ENCODE results near the gene STOM.

Gene STOM

GRCh38 chr9:121321016-121321503 lies 49.0 kb downstream of the STOM start:
- DNase-seq (ENCODE audit: low read depth) = no peak

GRCh38 chr9:121319383-121319780 lies 50.7 kb downstream of the STOM start:
- DNase-seq (ENCODE audit: low read depth) = no peak

DNA sequence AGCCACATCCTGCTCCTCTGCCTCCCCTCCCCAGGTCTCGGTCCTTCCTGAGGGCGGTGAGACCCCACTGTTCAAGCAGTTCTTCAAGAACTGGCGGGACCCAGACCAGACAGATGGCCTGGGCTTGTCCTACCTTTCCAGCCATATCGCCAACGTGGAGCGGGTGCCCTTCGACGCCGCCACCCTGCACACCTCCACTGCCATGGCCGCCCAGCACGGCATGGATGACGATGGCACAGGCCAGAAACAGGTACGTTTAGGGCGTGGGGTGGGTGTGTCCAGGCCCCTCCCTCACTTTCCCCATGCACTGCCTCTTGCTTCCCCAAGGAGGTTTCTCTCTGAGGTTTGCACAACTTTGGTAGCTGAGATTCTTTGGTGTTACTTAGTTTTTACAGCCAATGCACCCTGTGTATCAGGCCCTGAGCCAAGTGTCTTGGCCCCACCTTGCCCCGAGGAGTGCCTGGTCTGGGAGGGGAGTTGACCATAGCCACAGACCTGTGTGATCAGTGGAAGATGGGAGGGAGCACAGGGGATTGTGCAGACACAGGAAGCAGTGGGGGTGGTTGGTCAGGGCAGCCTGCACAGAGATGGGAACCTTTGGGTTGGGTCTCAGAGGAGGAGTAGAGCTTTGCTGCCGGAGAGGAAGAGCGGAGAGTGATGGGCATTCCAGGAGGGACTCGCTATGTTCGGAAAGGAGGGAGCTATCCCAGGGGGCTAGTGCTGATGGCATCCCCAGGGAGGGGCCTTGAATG lies 51.2 kb downstream of the STOM start:
- DNase-seq (ENCODE audit: low read depth) = no peak

GRCh38 chr9:121317737-121318630 lies 52.1 kb downstream of the STOM start:
- DNase-seq (ENCODE audit: low read depth) = no peak

DNA sequence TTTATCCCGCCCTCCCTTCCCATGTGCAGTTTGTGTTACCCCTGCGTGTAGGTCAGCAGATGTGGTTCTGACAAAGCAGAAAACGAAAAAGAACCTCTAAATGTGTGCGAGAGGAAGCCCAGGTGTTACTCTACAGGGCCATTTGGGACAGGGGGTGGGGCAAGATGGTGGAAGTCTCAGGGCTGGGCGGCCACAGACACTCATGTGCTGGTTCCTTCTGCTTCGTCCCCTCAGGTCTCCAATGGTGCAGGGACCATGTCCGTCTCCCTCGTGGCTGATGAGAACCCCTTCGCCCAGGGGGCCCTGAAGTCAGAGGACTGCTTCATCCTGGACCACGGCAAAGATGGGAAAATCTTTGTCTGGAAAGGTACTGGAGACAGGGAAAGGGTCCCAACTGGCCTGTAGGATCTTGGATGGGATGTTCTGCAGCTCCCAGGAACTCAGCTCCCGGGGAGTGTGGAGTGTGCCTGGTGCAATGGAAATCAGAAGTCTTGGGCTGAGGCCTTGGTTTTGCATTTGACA lies 53.1 kb downstream of the STOM start:
- DNase-seq (ENCODE audit: low read depth) = no peak

DNA sequence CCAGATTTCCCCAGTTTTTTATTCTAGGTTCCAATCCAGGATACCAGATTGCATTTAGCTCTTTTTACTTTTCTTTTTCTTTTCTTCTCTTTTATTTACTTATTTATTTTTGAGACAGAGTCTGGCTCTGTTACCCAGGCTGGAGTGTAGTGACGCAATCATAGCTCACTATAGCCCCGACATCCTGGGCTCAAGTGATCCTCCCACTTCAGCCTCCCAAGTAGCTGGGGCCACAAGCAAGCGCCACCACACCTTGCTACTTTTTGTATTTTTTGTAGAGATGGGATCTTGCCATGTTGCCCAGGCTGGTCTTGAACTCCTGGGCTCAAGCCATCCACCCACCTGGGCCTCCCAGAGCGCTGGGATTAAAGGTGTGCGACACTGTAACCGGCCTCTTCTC lies 53.7 kb downstream of the STOM start:
- no peak for DNase-seq (ENCODE audit: low read depth)

GRCh38 chr9:121313458-121314152 lies 56.4 kb downstream of the STOM start:
- DNase-seq (ENCODE audit: low read depth) = no peak

DNA sequence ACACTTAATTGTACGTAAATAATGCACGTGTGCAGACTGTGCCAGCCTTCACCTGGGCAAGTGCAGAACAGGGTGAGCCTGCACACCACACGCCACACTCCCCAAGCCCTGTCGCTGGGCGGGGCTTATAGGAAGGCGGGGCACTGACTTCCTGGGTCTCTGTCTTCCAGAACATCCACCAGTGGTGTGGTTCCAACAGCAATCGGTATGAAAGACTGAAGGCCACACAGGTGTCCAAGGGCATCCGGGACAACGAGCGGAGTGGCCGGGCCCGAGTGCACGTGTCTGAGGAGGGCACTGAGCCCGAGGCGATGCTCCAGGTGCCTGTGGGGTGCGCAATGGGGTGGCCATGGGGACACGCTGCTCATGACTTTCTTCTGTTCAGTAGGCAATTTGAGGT lies 57.9 kb downstream of the STOM start:
- no peak for DNase-seq (ENCODE audit: low read depth)

DNA sequence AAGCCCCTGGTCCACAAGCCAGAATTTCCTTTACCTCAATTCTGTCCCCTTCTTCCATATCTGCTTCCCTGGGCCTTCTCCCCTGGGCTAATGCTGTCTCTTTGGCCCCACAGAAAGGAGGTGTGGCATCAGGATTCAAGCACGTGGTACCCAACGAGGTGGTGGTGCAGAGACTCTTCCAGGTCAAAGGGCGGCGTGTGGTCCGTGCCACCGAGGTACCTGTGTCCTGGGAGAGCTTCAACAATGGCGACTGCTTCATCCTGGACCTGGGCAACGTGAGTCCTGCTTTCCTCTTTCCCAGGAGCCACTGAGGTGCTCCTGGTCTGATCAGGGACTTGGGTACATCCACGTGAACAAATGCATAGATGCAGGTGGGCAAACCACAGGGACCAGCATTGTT lies 59.5 kb downstream of the STOM start:
- no peak for DNase-seq (ENCODE audit: low read depth)

DNA sequence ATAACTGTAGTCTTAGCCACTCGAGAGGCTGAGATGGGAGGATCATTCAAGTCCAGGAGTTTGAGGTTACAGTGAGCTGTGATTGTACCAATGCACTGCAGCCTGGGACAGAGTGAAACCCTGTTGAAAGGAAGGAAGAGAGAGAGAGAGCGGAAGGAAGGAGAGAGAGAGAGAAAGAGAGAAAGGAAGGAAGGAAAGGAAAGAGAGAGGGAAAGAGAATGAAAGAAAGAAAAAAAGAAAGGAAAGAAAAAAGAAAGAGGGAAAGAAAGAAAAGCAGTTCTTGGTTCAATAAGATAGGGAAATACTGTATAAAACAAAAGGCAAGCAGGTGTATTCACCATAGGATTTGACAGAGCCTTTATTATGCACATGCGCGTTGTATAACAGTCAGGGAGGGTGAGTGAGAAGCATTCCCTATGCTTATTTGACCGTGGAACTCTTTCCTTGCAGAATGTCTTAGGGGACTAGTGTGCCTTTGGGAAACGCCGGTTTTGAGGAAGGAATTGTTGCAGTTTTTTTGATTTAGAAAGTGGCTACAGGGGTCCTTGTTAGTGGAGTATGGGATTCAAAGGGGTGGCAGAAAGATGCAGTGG lies 60.1 kb downstream of the STOM start:
- DNase-seq (ENCODE audit: low read depth) = no peak

- no peak for DNase-seq (ENCODE audit: low read depth)
Measured at GRCh38 chr9:121309171-121309570, 60.9 kb downstream of the STOM start.

- no peak for DNase-seq (ENCODE audit: low read depth)
Measured at GRCh38 chr9:121308765-121309164, 61.3 kb downstream of the STOM start.

- no peak for DNase-seq (ENCODE audit: low read depth)
Measured at GRCh38 chr9:121307976-121308375, 62.1 kb downstream of the STOM start.

DNA sequence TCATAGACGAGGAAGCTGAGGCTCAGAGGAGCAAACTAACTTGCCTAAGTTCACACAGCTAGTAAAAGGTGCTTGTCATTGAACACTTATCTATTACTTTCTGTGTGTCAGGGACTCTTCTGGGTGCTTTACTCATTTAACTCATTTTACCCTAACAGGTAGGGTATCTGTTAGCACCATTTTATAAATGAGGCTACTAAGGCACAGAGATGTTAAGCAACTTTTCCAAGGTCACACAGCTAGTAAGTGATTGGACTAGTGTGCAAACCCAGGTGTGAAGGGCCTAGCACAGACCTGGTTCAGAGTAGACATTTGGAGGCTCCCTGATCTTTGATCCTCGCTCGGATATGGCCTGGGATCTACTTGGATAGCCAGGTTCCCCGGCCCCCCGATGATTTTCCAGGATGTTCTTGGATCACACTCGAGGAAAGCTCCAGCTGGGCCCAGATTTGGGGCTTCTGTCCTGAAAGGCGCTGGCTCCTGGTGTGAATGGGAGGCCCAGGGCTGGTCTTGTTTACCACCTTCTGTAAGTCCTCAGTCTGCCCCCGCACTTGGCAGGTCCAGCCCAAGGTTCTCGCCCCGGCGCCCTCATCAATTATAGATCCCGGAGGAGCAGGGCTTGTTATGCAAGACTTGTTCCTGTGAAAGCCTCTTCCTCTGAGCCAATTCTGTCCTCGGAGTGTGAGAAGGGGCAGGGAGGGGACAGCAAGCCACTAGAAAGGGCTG lies 64.6 kb downstream of the STOM start:
- no peak for DNase-seq (ENCODE audit: low read depth)

DNA sequence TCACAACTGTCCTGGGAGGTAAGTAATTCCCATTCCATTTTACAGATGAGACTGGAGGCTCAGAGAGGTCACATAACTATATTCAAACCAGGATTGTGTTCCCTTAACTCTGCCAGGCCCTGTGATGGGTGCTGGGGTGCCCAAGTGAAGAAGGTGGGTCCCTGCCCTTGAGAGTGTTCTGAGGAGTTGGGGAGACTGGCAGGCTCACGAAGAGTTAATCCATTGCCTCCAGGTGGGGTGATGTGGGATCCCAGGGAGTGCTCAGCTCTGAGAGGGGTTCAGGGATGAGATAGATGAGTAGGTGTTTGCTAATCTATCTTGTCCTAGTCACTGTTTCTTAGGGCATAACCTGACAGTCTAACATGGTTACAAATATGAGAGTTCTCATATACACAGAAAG lies 65.3 kb downstream of the STOM start:
- no peak for DNase-seq (ENCODE audit: low read depth)

DNA sequence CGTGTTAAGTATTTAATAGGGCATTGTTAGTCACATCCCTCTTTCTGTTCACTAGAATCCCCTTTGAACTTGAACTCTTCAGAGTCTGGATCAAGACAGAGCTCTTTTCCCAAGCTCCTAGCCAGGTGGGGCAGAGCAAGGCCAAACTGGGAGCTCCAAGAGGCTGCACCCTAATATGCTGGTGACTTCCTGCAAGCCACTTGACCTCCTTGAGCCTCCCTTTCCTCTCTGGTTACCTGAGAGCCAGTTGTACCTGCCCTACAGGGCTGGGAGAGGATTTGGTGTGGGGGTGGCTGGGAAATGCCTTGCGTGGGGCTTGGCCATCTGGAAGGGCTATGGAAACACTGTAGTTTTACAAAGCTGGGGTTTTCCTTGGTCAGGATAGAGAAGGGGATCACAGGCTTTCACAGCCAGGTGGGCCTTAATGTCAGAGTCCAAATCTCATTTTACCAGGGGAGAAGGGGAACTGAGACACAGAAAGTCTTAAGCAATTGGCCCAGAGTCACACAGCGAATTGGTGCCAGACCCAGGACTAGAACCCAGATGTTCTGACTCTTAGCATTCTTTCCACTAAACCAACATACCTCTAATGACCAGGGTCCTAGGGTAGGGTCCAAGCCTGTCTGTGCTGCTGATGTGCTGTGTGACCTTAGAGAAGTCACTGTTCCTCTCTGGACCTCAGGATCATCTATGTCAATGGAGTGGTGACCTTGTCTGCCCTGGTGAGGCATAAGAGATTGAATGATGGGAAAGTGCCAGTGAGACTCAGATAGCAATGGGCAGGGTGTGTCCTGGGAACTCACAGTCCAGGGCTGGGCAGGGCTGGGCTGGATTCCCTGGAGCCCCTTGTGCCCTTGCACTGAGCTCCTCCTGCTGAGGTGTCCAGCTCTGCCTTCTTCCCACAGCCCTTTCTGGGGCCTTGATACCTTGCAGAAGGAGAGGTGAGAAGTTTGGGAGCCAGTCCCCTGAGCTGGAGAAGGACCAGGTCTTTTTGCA lies 66.3 kb downstream of the STOM start:
- DNase-seq (ENCODE audit: low read depth) = no peak

DNA sequence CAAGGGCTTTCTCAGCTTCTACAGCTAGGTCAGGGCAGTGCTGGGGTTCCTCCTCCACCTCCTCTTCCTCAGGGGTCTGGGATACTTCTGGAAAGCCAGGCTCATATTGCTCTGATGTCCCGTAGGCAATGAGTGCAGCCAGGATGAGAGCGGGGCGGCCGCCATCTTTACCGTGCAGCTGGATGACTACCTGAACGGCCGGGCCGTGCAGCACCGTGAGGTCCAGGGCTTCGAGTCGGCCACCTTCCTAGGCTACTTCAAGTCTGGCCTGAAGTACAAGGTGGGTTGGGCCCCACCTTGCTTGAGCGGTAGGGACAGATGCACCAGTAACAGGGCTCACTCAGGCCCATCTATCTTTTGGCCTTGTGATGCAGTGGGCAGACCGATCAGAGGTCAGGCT lies 67.3 kb downstream of the STOM start:
- DNase-seq (ENCODE audit: low read depth) = no peak

- DNase-seq (ENCODE audit: low read depth) = no peak
Measured at GRCh38 chr9:121302341-121302740, 67.7 kb downstream of the STOM start.

DNA sequence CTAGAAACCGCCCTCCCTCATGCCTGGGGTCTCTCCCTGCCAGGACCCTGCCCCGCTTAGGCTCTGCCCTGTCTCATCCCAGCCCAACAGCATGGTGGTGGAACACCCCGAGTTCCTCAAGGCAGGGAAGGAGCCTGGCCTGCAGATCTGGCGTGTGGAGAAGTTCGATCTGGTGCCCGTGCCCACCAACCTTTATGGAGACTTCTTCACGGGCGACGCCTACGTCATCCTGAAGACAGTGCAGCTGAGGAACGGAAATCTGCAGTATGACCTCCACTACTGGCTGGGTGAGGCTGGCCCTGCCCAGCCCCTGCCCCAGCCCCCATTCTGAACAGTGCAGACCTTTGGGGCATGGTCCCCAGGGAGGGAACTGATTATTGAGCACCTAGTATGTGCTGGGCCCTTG lies 68.2 kb downstream of the STOM start:
- no peak for DNase-seq (ENCODE audit: low read depth)
